ENCODE results near the gene GPR37L1.

GPR37L1 gene, protein sequence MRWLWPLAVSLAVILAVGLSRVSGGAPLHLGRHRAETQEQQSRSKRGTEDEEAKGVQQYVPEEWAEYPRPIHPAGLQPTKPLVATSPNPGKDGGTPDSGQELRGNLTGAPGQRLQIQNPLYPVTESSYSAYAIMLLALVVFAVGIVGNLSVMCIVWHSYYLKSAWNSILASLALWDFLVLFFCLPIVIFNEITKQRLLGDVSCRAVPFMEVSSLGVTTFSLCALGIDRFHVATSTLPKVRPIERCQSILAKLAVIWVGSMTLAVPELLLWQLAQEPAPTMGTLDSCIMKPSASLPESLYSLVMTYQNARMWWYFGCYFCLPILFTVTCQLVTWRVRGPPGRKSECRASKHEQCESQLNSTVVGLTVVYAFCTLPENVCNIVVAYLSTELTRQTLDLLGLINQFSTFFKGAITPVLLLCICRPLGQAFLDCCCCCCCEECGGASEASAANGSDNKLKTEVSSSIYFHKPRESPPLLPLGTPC

DNA sequence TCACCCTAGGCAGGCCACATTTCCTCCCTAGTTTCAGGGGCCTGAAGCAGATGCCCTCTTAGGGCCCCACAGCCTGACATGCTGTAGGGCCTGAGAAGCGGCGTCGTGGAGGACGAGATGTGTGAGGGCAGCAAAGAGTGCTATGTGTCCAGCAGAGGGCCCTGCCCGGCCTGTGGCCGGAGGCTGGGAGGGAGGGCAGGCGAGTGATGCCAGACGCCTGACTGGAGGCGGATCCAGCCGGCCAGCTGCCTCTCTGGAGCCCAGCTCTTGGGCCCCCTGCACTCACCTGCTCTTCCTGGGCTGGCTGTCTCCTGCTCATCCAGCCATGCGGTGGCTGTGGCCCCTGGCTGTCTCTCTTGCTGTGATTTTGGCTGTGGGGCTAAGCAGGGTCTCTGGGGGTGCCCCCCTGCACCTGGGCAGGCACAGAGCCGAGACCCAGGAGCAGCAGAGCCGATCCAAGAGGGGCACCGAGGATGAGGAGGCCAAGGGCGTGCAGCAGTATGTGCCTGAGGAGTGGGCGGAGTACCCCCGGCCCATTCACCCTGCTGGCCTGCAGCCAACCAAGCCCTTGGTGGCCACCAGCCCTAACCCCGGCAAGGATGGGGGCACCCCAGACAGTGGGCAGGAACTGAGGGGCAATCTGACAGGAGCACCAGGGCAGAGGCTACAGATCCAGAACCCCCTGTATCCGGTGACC, at the start of gene GPR37L1:
Gene GPR37L1 (plus strand): TSS at position 279 of the 697 bp plus-strand sequence. CDS start 47 bp downstream, at position 326.
- DNase-seq = no peak

DNA sequence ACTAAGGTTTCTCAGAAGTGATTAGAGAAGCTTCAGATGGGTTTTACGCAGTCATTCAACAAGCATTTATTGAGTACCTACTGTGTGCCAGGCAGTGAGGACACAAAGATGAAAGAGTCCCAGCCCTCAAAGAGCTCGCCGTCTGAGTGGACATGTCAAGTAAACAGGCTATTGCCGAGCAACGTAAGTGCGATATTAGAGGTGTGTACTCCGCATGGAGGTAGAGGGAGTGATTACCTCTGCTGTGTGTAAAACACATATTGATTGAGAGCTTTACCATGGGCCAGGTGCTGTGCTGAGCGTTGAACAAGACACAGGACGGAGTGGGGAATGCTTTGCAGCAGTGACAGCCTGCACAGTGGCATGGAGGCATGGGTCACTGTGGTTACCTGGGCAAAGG, 49.5 kb upstream of the GPR37L1 start:
- no peak for DNase-seq

DNA sequence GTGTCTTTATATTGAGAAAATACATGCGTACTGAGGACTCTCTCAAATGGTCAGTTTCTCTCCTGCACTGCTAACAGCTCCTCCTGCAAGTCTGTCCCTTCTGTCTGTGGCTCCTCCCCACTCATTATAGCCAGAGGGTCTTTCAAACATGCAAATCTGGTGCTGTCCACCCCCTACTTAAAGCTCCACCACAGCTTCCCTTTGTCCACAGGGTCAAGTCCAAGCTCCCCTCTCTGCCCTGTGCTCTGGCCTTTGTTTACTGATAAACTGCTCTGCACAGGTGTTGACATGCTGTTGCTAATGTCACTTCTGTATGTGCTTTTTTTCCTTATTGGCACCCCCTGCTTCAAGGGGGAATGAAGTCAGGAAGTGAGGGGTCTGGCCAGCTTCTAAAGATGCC, 47.7 kb upstream of the GPR37L1 start:
- DNase-seq = no peak

DNA sequence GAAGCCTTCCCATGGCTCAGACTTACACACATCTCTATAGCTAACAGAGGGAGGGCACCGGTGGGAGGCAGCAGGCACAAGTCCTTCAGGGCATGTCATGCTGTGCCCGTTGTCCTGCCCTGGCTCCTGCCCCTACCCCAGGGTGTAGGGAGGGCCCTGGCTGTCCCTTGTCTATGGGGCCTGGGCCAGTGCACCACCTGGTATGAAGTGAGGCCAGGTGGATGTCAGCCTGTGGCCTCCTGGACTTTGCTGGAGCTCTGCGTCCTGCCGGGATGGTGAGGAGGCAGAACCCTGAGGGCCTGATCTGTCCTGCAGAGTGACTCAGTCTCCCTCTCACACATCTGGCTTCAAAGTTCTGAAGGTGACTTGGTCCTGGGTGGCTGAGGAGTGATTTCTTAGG, 47.3 kb upstream of the GPR37L1 start:
- DNase-seq = no peak

DNA sequence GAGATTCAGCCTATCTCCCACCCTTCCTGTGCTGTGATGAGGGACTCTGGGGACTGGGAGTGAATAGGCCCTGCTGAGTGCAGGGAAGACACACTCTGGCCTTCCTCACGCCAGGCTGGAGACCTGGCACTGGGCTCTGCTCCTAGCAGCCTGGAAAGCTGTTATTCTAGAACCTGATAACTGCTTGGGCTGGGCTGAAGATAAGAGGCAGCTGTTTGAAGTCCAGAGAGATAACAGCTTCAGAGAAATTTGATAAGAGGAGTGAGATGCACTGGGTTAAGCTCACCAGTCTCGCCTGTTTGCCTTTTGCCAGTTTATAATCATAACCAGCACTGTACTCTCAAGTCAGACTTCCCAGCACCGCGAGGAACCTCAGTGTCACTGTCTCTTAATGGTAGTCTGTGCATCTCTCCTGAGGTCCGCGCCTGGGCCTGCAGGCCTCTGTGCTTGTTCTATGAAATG, 46.6 kb upstream of the GPR37L1 start:
- no peak for DNase-seq

DNA sequence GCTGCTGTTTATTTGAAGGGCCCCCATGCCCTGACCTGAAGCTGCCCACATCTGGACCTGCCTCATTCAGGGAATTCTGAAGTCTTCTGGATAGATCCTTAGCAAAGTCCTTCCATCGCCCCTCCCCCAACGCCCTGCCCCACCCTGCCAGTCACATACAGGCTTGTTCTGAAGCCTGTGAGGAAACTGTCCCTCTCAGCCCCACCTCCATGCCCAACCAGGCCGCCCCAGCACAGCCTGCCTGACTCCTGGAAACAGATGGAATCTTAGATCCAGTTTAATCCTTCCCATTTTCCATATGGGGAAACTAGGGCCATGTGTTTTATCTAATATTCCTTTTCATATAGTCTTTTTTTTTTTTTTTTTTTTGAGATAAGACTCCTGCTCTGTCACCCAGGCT, 44.5 kb upstream of the GPR37L1 start:
- DNase-seq = no peak

DNA sequence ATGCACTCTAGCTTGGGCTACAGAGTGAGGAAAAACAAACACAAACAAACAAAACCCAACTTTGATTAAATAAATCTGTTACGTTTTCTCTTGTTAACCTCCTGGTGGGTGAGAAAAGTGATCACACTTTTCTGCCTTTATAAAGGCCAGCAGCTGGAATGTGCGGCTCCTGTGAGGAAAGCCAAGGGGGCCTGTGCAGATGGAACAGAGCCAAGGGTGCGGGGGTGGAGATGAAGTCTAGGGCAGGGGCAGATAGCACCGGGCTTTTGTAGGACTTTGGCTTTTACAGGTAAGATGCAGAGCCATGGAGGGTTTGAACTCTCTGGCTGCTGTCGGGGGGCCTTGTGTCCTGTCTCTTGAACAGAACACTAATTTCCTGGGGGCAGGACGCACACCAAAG, 40.7 kb upstream of the GPR37L1 start:
- no peak for DNase-seq

DNA sequence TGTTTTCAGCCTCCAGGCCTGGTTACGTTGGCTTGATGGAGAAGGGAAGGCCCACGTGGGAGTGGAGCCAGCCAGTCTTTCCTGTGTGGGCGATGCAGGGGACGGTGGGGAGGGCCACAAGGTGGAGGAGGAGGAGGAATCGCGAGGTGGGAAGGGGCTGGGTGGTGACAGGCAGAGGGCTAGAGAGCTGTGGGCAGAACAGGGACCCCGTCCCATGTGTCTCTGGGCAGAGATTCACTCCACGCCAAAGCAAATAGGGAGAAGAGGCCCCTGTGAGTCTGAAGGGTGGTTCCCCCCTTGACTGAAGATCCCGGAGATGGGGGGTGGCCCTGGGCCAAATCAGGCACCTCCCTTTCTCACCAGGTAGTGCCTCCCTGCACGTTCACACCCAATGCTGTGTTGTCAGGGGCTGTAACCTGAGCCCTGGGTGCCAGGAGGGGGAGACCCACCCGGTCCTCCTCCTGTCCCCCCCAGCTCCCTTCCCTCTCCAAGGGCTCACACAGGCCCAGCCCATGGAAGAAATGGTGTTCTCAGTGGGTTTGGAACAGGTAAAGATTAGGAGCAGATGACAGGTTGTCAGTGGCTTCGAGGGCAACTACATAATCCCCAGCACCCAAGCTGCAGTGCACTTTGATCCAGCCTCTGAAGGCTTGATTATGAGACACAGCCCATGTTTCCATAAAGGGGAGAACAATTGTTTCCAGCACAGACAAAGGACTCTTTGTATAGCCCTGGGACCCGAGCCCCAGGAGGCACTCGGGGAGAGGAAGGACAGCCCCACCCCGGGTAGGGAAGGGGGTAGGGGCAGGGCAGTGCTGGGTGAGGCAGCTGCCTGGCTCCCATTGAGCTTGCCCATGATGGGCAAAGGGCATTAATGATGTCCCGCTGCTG, 37.7 kb upstream of the GPR37L1 start:
- DNase-seq = no peak

DNA sequence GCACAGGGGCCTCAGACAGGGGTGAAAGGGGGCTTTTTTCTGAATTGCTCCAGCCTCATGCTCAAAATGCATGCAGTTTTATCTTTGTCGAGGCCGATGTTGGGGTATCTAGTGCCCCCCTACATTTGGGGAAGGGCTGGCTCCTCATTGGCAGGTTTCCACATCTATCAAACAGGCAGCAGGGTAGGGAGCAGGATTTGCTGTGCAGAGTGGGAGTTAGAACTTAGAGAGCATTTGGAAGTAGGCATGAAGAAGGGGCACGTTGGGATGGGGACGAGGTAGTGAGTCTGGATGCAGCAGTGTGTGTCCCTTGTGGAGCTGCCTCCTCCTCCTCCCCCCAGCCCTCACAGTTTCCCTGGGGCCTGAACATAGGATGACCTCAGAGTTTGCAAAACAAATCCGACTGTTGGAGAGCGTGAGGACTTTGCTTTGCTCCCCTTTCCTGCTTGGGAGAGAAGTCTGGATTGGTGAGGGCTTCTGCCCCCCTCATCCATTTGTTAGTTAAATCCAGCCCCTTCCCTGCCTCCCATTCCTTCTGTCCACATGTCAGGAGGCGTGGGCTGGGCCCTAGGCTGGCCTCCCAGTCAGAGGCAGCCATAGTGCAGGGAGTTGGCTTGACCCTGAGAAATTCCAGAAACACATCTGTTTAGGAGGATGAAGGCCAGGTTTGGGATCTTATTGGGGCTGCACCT, 36.9 kb upstream of the GPR37L1 start:
- DNase-seq = no peak

DNA sequence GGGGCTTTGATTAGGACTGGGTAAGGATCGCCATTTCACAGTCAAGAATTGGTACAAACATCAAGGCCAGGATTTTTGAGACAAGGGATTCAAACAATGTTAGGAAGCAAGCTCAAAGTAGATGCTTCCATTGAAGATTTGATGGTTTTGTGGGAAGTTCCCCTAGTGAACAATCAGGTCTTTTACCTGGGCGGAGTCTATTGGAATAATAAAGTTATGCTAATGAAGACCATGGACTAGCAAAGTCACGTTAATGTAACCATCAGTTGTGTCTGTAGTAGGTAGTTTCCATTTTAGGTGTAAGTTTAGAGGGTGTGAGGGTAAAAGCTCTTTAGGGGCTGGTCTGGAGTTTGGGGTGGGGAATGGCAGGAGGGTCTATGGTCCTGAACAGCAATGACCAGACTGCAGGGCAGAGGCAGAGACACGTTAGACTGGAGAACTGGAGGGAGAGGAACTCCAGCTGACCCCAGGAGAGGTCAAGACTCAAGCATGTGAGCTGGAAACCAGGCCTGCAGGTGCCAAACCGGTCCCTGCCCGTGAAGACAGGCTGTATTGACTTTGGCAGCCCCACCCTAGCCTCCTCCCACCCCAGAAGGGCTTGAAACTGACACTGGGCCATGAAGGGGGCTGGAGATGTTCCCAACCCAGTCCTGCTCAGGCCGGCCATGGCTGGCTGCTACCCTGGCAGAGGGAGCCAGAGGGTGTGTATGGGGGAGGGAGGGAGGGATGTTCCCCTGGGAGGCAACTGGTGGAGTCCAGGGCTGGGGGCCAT, 36.0 kb upstream of the GPR37L1 start:
- DNase-seq = no peak

DNA sequence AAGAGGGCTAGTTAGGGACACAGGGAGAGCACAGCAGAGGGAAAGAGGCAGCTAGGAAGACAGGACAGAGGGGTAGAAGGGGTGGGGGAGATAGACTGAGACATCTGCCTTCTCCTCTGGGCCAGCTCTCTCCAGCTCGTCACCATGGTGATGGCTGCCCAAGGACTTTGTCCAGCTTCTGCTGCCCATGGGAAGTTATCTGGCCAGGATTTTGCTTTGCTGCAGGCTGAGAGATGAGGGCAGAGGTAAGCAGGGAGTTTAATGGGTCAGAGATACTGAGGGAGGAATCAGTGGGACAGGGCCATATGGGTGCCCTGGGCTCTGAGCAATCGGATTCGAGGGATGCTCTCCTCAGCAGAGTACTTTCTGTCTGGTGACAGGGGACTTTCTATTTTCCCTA, 34.5 kb upstream of the GPR37L1 start:
- no peak for DNase-seq

DNA sequence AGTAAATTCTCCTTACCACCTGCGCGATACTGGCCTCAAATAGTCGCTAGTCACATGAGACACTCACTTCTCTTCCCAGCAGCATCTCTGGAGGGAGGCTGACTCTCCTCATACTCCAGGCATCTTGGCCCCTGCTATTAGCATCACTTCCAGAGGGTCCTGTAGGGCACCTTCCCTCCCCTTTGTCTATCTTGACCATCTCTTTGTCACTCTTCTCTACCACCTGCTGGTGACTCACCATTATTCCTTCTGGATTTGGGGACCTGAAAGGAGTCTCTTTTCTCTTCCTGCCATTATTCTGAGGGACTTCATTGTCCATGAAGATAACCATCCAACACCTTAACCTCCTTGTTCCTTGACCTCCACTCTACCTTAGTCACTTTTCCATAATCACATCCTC, 31.7 kb upstream of the GPR37L1 start:
- no peak for DNase-seq

DNA sequence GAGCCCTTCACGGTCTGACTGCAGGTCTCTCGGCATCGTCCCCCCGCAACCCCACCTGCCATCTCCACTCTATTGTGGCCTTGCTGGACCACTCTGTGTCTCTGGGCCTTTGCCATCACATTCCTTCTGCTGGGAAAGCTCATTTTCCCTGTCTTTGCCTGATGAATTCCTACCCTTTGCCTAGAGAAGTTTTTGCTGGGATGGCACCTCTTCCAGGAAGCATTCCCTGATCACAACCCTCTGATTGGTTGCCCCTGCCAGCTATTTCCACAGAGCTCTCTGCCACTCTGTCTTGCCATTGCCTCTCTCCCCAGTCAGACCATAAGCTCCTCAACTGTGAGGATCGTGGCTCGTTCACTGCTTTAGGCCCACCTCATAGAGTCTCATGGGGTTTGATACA, 28.9 kb upstream of the GPR37L1 start:
- DNase-seq = no peak

DNA sequence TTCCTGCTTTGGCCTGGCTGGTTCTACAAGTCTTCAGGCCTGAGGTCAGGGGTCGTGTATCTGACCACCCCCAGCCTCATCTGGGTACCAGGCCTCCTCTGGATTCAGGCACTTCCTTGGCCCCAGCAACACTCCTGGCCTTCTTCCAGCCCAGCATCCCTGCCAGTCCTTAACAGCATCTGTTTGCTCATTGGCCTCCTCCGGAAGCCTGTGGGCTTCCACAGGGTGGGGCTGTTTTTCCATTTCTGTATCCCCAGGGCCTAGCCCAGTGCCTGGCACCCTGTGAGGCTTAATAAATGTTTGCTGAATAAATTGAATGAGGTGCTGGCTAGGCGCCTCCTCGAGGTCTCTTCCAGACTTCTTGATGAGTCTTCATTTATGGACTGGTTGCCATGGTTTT, 21.5 kb upstream of the GPR37L1 start:
- no peak for DNase-seq

DNA sequence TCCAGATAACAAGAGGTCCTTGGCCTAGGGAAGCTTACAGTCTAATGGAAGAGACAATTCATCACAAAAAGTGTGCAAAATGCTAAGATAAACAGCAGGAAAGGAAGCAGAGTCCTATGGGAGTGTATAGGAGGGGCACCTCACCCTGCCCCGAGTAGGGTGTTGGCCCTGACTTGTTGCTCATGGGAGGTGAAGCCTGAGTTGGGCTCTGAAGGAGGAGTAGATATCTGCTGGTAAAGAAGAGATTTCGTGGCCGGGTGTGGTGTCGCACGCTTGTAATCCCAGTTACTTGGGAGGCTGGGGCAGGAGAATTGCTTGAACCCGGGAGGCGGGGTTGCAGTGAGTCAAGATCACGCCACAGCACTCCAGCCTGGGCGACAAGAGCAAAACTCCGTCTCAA, 18.6 kb upstream of the GPR37L1 start:
- no peak for DNase-seq

DNA sequence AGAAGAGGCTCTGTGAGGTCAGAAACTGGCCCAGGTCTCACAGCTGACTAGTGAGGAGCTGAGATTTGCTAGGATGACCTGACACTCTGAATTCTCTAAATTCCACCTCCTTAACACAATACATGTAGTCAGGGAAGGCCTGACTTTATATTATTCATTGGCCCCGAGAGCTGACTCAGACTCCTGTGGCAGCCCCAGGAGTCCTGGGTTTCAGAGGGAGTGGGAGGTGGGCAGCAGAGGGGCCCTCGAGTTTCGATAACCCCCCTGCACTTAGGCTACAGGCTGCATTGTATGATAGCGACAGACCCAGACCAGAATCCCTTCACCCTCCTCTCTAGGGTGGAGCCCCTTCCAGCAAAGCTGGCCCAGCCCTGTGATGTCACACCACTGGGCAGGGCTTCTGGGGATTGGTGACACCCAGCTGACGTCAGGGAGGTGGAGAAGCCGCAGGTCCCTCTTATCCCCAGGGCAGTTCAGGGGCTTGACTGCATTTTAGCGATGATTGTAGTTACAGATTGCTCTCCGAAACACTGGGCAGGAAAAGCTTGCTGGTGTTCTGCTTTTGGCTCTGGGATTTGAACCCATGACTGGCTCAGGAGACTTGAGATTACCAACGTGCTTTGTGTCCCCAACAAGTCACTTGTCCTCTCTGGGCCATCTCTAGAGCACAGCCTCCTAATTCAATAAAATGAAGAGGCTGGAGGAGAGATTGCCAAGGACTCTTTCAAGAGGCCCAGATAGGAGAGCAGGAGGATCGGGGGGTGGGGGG, 17.0 kb upstream of the GPR37L1 start:
- no peak for DNase-seq

DNA sequence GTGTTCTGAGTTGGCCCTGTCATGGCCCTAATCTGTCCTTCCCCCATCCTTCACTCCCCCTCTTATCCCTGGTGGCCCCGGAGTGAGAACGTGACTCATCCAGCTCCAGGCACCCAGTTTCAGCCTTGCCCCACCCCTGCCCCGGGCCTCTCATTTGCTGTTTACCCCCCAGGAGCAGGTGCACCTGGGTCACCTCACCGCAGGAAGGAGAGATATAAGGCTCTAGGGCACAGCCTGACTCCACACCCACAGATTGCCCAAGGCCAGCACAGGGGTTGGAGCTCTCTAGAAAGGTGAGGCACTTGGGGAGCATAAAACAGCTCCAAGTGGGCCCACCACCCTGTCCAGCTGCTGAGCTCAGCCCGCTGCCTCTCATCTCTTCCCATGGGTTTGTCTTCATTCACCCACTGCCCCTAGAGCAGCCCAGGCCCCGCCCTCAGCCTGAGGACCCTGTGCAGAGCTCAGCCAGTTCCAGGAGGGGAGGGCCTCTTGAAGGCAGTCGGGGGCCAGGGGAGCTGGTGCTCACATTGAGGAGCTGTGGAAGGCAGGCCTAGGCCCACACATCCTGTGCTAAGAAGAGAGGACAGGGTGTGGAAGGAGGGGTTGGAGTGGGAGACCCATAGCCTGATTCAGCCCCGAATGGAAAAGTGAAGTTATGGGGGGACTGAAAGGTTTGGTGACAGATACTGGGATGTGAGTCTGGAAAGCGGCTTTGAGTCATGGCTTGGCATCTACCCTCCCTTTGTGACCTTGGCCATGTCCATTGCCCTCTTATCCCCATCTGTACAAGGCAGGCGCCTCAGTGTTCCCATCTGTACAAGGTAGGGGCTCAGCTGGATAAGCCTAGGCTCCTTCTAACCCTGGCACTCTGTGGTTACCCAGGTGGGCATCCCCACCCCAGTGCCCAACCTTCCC, 16.1 kb upstream of the GPR37L1 start:
- no peak for DNase-seq

DNA sequence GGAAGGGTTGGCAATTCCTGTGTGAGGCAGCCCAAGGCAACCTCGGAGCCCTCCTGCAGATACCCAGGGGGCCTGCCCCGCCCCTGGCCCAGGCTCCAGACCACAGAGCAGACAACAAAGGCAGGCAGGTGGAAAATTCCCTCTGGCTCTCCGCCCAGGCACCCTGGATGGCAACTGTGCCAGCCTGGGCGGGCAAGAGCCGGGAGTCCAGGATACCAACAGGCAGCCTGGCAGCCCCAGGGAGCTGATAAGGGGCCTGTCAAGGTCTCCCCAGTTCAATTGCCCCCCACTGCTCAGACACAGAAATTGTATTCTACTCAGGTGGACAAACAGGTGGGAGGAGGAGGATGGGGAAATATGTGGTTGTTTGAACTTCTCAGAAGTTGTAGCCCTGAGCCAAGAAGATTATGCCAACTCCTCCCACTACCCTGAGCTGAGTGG, 15.4 kb upstream of the GPR37L1 start:
- DNase-seq = no peak

DNA sequence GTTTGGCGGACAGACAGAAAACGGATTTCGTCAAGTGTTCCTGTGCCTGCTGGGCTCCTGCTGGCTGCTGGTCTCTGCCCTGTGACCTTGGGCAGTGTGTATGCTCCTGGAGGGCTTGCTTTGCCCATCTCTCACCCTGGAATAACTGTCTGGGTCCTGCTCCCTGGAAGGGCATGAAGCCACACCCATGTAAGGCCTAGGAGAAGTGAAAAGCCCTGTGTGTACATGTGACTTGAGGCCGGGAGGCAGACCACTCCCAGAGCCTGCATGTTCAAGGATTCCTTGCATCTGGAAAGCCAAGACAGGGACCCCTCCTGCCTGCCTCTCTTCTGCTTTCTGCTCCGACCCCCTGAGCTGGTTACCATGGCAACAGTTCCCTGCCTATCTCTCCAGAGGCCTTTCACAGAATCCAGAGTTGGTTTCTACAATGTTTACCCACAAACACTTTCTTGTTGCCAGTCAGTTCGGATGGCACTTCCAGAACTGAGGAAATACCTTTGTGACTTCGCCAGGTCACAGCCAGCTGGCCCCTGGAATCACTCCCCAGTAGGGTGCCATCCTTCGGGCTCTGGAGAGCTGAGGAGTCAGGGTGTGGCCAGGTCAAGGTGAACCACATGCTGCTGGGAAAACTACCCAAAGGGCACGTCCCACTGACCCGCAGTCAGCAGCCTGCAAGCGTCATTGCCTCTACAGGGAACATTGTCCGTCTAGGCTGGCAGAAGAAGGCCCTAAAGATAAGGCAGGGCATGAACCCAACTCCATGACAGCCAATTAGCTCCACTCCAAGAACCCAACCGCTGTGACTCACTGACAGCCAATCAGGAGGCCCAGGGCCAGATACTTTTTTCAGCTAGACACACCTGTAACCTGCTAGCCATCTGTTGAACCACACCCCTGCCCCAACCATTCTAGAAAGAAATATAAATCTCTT, 14.7 kb upstream of the GPR37L1 start:
- DNase-seq = no peak
